Lower leg skin (tissue), 3 donors: Measurements from ENCODE around the gene CD274.

Source experiments
- CTCF ChIP-seq, 3 donors: fragments of 450-650 bp; IDR thresholded peaks; one replicate each; pipeline ENCODE4 v1.5.1; 2016; ENCODE audit warnings: antibody characterized with exemption in 3 of 3, mild to moderate bottlenecking in 3 of 3, moderate library complexity in 2 of 3
- POLR2A ChIP-seq, 2 donors: fragments of 450-650 bp; IDR thresholded peaks; one replicate each; pipeline ENCODE4 v1.6.1; 2016 to 2017; ENCODE audit warnings: antibody characterized with exemption in 2 of 2, mild to moderate bottlenecking in 1 of 2, moderate library complexity in 1 of 2

DNA sequence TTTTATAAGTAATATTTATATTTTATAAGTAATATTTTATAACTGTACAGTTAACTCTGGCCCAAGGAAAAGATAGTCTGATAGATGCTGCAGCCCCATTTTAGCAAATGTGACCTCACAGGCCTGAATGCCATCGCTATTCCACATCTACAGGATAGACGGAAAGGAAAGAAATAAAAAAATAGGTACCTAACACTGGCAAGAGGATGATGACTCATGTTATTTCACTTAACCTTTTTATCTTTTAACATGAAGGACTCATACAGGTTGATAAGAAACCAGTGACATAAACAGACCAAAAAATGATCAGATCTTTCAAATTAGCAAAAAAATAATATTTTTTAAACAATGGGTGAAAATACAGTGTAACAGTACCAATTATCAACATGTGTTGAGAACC is 2.7 kb downstream of the CD274 start:
- TF ChIP-seq CTCF (IDR thresholded peaks at IDR 0.05) (no peak), POLR2A (IDR thresholded peaks at IDR 0.05) (no peak)
